ENCODE data around the gene RCSD1. TPM values are rescaled to one million over a fixed set of nuclear protein-coding genes. Genes with fewer than 3 reads are reported as not detected.

Gene RCSD1
- total RNA-seq, 1 experiment from 2014 or later = not detected

GRCh38 chr1:167695147-167695546 is 65.1 kb downstream of the RCSD1 start:
- no peaks in the 10 kb centered on the region for H3K27me3 ChIP-seq (replicated peaks; ENCODE audit: insufficient read depth, low read depth, low read length, poor library complexity)
- intact Hi-C loops (cut with micrococcal nuclease; ENCODE audit: unreplicated experiment) = no loop called here
- CTCF ChIA-PET = no interaction called here
- H3K27ac ChIP-seq (ENCODE audit: low read depth, low read length, poor library complexity, severe bottlenecking) = no peak overlapping the region
- POLR2A ChIA-PET (ENCODE audit: low non-redundant PET) = no interaction called here
- no peaks in the 10 kb centered on the region for H3K9me3 ChIP-seq (ENCODE audit: low read depth, low read length, poor library complexity, severe bottlenecking)
- H3K4me1 ChIP-seq (ENCODE audit: insufficient read depth, low read length, poor library complexity, severe bottlenecking) = no peaks in the 10 kb centered on the region
- TF ChIP-seq EZH2 (IDR thresholded peaks at IDR 0.05; ENCODE audit: borderline replicate concordance, low read depth, low read length, poor library complexity, severe bottlenecking) = no peak
- TF ChIP-seq CTCF (conservative IDR thresholded peaks at IDR 0.05; ENCODE audit: low read depth, low read length) = no peak
- no peak overlapping the region for H3K4me3 ChIP-seq (ENCODE audit: low read depth, low read length, poor library complexity, severe bottlenecking)
- no peak for DNase-seq (ENCODE audit: low spot score)
- H3K36me3 ChIP-seq (ENCODE audit: insufficient read depth, low read length, poor library complexity, severe bottlenecking) = no peaks in the 10 kb centered on the region
- no TSS peak for BruUV-seq (replicated peaks)

GRCh38 chr1:167695756-167696561 is 65.9 kb downstream of the RCSD1 start:
- H3K27ac ChIP-seq (ENCODE audit: low read depth, low read length, poor library complexity, severe bottlenecking) = no peak overlapping the region
- H3K4me3 ChIP-seq (ENCODE audit: low read depth, low read length, poor library complexity, severe bottlenecking) = no peak overlapping the region
- DNase-seq (ENCODE audit: low spot score) = no peak
- POLR2A ChIA-PET (ENCODE audit: low non-redundant PET) = no interaction called here
- BruUV-seq (replicated peaks) = no TSS peak
- no peaks in the 10 kb centered on the region for H3K4me1 ChIP-seq (ENCODE audit: insufficient read depth, low read length, poor library complexity, severe bottlenecking)
- no peaks in the 10 kb centered on the region for H3K9me3 ChIP-seq (ENCODE audit: low read depth, low read length, poor library complexity, severe bottlenecking)
- H3K27me3 ChIP-seq (replicated peaks; ENCODE audit: insufficient read depth, low read depth, low read length, poor library complexity) = no peaks in the 10 kb centered on the region
- no peaks in the 10 kb centered on the region for H3K36me3 ChIP-seq (ENCODE audit: insufficient read depth, low read length, poor library complexity, severe bottlenecking)
- CTCF ChIA-PET = no interaction called here
- intact Hi-C loops (cut with micrococcal nuclease; ENCODE audit: unreplicated experiment) = no loop called here
- no peak for TF ChIP-seq CTCF (conservative IDR thresholded peaks at IDR 0.05; ENCODE audit: low read depth, low read length)
- TF ChIP-seq EZH2 (IDR thresholded peaks at IDR 0.05; ENCODE audit: borderline replicate concordance, low read depth, low read length, poor library complexity, severe bottlenecking) = no peak

- ChIA-PET CTCF (no interaction called here), POLR2A (ENCODE audit: low non-redundant PET) (no interaction called here)
- no peaks in the 10 kb centered on the region for H3K36me3 ChIP-seq (ENCODE audit: insufficient read depth, low read length, poor library complexity, severe bottlenecking)
- intact Hi-C loops (cut with micrococcal nuclease; ENCODE audit: unreplicated experiment) = no loop called here
- no peaks in the 10 kb centered on the region for H3K4me1 ChIP-seq (ENCODE audit: insufficient read depth, low read length, poor library complexity, severe bottlenecking)
- BruUV-seq (replicated peaks) = no TSS peak
- H3K27ac ChIP-seq (ENCODE audit: low read depth, low read length, poor library complexity, severe bottlenecking) = no peak overlapping the region
- TF ChIP-seq EZH2 (IDR thresholded peaks at IDR 0.05; ENCODE audit: borderline replicate concordance, low read depth, low read length, poor library complexity, severe bottlenecking) = no peak
- TF ChIP-seq CTCF (conservative IDR thresholded peaks at IDR 0.05; ENCODE audit: low read depth, low read length) = no peak
- H3K4me3 ChIP-seq (ENCODE audit: low read depth, low read length, poor library complexity, severe bottlenecking) = no peak overlapping the region
- peaks cover 8% of the 10 kb centered on the region for H3K27me3 ChIP-seq (replicated peaks; ENCODE audit: insufficient read depth, low read depth, low read length, poor library complexity)
- no peaks in the 10 kb centered on the region for H3K9me3 ChIP-seq (ENCODE audit: low read depth, low read length, poor library complexity, severe bottlenecking)
- DNase-seq (ENCODE audit: low spot score) = no peak
Measured at GRCh38 chr1:167697667-167698141, 67.7 kb downstream of the RCSD1 start.

Measured in A673 (cell line).